Transverse colon (tissue), 4 donors: ENCODE measurements around the gene ALG8. TPM values are rescaled to one million over a fixed set of nuclear protein-coding genes. Genes with fewer than 3 reads are reported as not detected.

Experiments used
- DNase-seq: peaks from one replicate; pipeline ENCODE4 v3.0.0-alpha.2; 2019
- H3K27ac ChIP-seq, 4 donors: fragments of 200-600 bp; sonication (generic); 2 replicates each; pipeline ENCODE4 v1.5.1; 2016 to 2018; ENCODE audit warnings: inconsistent platforms in 4 of 4
- H3K27me3 ChIP-seq: fragments of 200-600 bp; sonication (generic); 2 replicates; pipeline ENCODE4 v1.5.1; 2017; ENCODE audit warnings: inconsistent platforms
- H3K36me3 ChIP-seq, 4 donors: fragments of 200-600 bp; sonication (generic); 2 replicates each; pipeline ENCODE4 v1.5.1; 2017 to 2019; ENCODE audit warnings: inconsistent platforms in 4 of 4
- H3K4me1 ChIP-seq, 4 donors: fragments of 200-600 bp; sonication (generic); 2 replicates each; pipeline ENCODE4 v1.5.1; 2017 to 2020; ENCODE audit warnings: inconsistent platforms in 4 of 4
- H3K4me3 ChIP-seq, 4 donors: fragments of 200-600 bp; sonication (generic); 1 replicate in 1 of 4; 2 replicates in 3 of 4; pipeline versions ENCODE4 v1.5.1 to v1.6.1; 2017 to 2019; ENCODE audit warnings: inconsistent platforms in 4 of 4
- H3K9me3 ChIP-seq, 2 donors: fragments of 200-600 bp; sonication (generic); 2 replicates each; pipeline ENCODE4 v1.5.1; 2017 to 2019; ENCODE audit warnings: inconsistent platforms in 2 of 2
- EP300 ChIP-seq: sonication (generic); formaldehyde crosslinking; IDR thresholded peaks from one replicate; pipeline ENCODE4 v1.6.1; 2017; ENCODE audit warnings: antibody characterized with exemption, low read depth
- POLR2A ChIP-seq: fragments of 450-650 bp; IDR thresholded peaks from one replicate; pipeline ENCODE4 v1.6.1; 2016; ENCODE audit warnings: antibody characterized with exemption, mild to moderate bottlenecking, moderate library complexity
- POLR2AphosphoS5 ChIP-seq, 3 donors: sonication (generic); formaldehyde crosslinking; IDR thresholded peaks; one replicate each; pipeline ENCODE4 v1.6.1; 2016; ENCODE audit warnings: antibody characterized with exemption in 3 of 3
- WGBS, 2 donors: methylation state at CpG; one replicate each; pipeline ENCODE4 v1.1.5; 2018; ENCODE audit warnings: low coverage in 1 of 2; 5-methylcytosine and 5-hydroxymethylcytosine counted together
- in situ Hi-C, 4 donors: fragments of 200-750 bp; cut with MboI; loops; one replicate each; pipeline versions ENCODE4 v1.15.0 to v1.15.1; 2017; ENCODE audit warnings: low sequenced_read_pairs in 3 of 4, low pct_ligation_motif_present in 1 of 4, low pct_unique_long_range_greater_than_20kb in 1 of 4
- intact Hi-C: fragments of 100-400 bp; cut with DNase I; formaldehyde crosslinking; loops from one replicate; pipeline ENCODE4 v1.15.1; 2023; ENCODE audit warnings: low total_unique reads
- small RNA-seq, 4 donors: library from RNA; depleted of rRNA; stranded (forward); fragments of <200 nt; gene quantifications; one replicate each; pipeline ENCODE3, GENCODE V24; 2016
- total RNA-seq, 4 donors: library from RNA; depleted of rRNA; stranded (reverse); fragments of >200 nt; gene quantifications; one replicate each; pipeline ENCODE4 v1.1.0, GENCODE V29; 2016
- TF ChIP-seq, protein P1 (sequence below), 5 experiments: fragments of 200-600 bp in 3 of 5; fragments of 450-650 bp in 2 of 5; sonication (generic) in 3 of 5; IDR thresholded peaks; 1 replicate in 2 of 5; 2 replicates in 3 of 5; pipeline ENCODE4 v1.5.1; 2016 to 2017; ENCODE audit warnings: antibody characterized with exemption in 5 of 5, inconsistent platforms in 3 of 5, mild to moderate bottlenecking in 2 of 5, moderate library complexity in 1 of 5

ALG8 gene
- total RNA-seq, 4 donors from 2014 or later, result 4.9 to 28.9 (median 14.5) TPM

DNA sequence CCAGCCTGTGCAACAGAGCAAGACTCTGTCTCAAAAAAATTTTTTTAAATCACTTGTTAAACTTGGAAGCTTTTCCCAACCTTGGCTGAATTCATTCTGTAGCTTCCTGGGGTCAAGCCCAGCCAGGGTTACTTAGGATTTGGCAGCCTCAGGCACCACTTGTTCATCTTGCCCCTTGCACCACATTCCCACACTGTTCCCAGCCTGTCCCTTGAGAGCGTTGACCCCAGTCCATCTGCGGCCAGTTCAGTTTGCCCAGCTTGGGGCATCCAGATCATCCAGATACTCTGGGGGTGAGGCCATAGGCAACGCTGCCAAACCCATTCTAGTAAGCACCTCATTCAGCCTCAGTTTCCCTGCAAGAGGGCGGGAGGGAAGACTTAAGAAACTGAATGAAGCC is 84.5 kb downstream of the ALG8 start:
- in situ Hi-C loops (no loop called here), intact Hi-C loops (no loop called here)
- Histone ChIP-seq H3K4me1 (no peaks in the 10 kb centered on the region), H3K27ac (no peak overlapping the region), H3K4me3 (no peak overlapping the region), H3K36me3 (no peaks in the 10 kb centered on the region), H3K9me3 (no peaks in the 10 kb centered on the region), H3K27me3 (no peaks in the 10 kb centered on the region)
- DNase-seq, result no peak
- WGBS, 2 donors, result 83 to 91% methylated on average over 1 to 4 of the region's 4 CpGs
- TF ChIP-seq POLR2AphosphoS5 (IDR thresholded peaks at IDR 0.05) (no peak), POLR2A (no peak), EP300 (no peak)
- TF ChIP-seq, protein P1, sequence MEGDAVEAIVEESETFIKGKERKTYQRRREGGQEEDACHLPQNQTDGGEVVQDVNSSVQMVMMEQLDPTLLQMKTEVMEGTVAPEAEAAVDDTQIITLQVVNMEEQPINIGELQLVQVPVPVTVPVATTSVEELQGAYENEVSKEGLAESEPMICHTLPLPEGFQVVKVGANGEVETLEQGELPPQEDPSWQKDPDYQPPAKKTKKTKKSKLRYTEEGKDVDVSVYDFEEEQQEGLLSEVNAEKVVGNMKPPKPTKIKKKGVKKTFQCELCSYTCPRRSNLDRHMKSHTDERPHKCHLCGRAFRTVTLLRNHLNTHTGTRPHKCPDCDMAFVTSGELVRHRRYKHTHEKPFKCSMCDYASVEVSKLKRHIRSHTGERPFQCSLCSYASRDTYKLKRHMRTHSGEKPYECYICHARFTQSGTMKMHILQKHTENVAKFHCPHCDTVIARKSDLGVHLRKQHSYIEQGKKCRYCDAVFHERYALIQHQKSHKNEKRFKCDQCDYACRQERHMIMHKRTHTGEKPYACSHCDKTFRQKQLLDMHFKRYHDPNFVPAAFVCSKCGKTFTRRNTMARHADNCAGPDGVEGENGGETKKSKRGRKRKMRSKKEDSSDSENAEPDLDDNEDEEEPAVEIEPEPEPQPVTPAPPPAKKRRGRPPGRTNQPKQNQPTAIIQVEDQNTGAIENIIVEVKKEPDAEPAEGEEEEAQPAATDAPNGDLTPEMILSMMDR (IDR thresholded peaks at IDR 0.05), result no peak

GRCh38 chr11:78050964-78051831 is 88.2 kb downstream of the ALG8 start:
- no peak overlapping the region for H3K4me3 ChIP-seq
- WGBS, 2 donors, result 58 to 83% methylated on average over 2 to 6 of the region's 6 CpGs
- no peaks in the 10 kb centered on the region for H3K36me3 ChIP-seq
- intact Hi-C loops, result no loop called here
- in situ Hi-C loops, result no loop called here
- no peaks in the 10 kb centered on the region for H3K9me3 ChIP-seq
- H3K27me3 ChIP-seq, result no peaks in the 10 kb centered on the region
- TF ChIP-seq, protein P1 (IDR thresholded peaks at IDR 0.05), result no peak
- TF ChIP-seq EP300 (no peak), POLR2AphosphoS5 (IDR thresholded peaks at IDR 0.05) (no peak), POLR2A (no peak)
- DNase-seq, result no peak
- no peak overlapping the region for H3K27ac ChIP-seq
- peaks cover 0 to 3% (median 3%) of the 10 kb centered on the region in 4 donors for H3K4me1 ChIP-seq

Small RNA genes within 50 kb of the gene (small RNA-seq; reads per million reads assigned to genes)
- 0 reads per million in 4 donors for gene RNU6-126P

Other genes with a start within 250 kb of the ALG8 start
- gene INTS4, start 145.0 kb downstream of the ALG8 start, total RNA-seq, result 10 to 100 TPM in 3 of 4 donors, 1 to 10 TPM in 1; 3.8 to 45.9 (median 31.5) TPM
- 1 to 10 TPM; 1.2 to 8.6 (median 5.1) TPM for gene KCTD14, start 116.3 kb downstream of the ALG8 start, total RNA-seq
- gene THRSP, start 75.8 kb downstream of the ALG8 start, total RNA-seq, result not detected
- gene NDUFC2, start 59.8 kb downstream of the ALG8 start, total RNA-seq, result 100 to 1,000 TPM in 2 of 4 donors, 10 to 100 TPM in 1, 1 to 10 TPM in 1; 6.0 to 123 (median 68.4) TPM
- gene KCTD21, start 49.0 kb upstream of the ALG8 start, total RNA-seq, result 10 to 100 TPM; 10.9 to 55.0 (median 29.2) TPM
- gene USP35, start 49.3 kb upstream of the ALG8 start, total RNA-seq, result 10 to 100 TPM in 2 of 4 donors, 1 to 10 TPM in 2; 7.4 to 17.2 (median 10.9) TPM